Measurements from ENCODE around the gene XBP1. TPM values are rescaled to one million over a fixed set of nuclear protein-coding genes. Genes with fewer than 3 reads are reported as not detected.

XBP1 gene
- total and polyA plus RNA-seq, 2 of the 8 experiments (the other 6 are each of a cell fraction or from before 2014, with no cell fraction given) = 99.8 to 131 TPM

- no peaks in the 10 kb centered on the region for H3K9me3 ChIP-seq (ENCODE audit: insufficient read depth in 2 of 2, low read depth in 1 of 2, low read length in 1 of 2)
- no peak overlapping the region for H3K4ac ChIP-seq (replicated peaks; ENCODE audit: insufficient read length, low read depth, low read length)
- H2BK120ac ChIP-seq (replicated peaks; ENCODE audit: low read depth, low read length) = no peak overlapping the region
- H3K18ac ChIP-seq (ENCODE audit: extremely low read depth, low read length) = no peak overlapping the region
- no peaks in the 10 kb centered on the region for H3K79me2 ChIP-seq (ENCODE audit: control insufficient read depth in 1 of 2, insufficient read depth in 2 of 2, low read length in 2 of 2)
- H3K9ac ChIP-seq (replicated peaks in 1 of 4; ENCODE audit: extremely low read depth in 1 of 4, low read depth in 3 of 4, low read length in 3 of 4) = no peak overlapping the region
- no peak for TF ChIP-seq ATF3 (IDR thresholded peaks at IDR 0.05; ENCODE audit: insufficient read depth, low read depth, low read length)
- TF ChIP-seq KDM1A (IDR thresholded peaks at IDR 0.05; ENCODE audit: borderline replicate concordance, low read length) = no peak
- TF ChIP-seq TBP (IDR thresholded peaks at IDR 0.05; ENCODE audit: low read depth, low read length) = no peak
- no peak for TF ChIP-seq CREB1 (IDR thresholded peaks at IDR 0.05)
- TF ChIP-seq TAF1 (IDR thresholded peaks at IDR 0.05; ENCODE audit: low read depth, low read length) = no peak
- TF ChIP-seq SIN3A (conservative IDR thresholded peaks at IDR 0.05 in 1 of 2, IDR thresholded peaks at IDR 0.05 in 1 of 2; ENCODE audit: low read depth in 1 of 2, low read length in 2 of 2) = no peak
- TF ChIP-seq CBX5 (IDR thresholded peaks at IDR 0.05; ENCODE audit: low read depth, low read length) = no peak
- TF ChIP-seq NANOG (IDR thresholded peaks at IDR 0.05; ENCODE audit: insufficient read depth, low read depth, low read length, poor library complexity, severe bottlenecking) = no peak
- no peak for TF ChIP-seq POU5F1 (IDR thresholded peaks at IDR 0.05; ENCODE audit: low read depth, low read length)
- TF ChIP-seq SIX5 (IDR thresholded peaks at IDR 0.05; ENCODE audit: low read depth, low read length) = no peak
- peaks cover 5% of the 10 kb centered on the region; the same call in 1 of the 2 replicates for H3K23me2 ChIP-seq (ENCODE audit: low read depth, low read length)
- CTCF ChIA-PET (ENCODE audit: partially characterized antibody) = interaction anchor here (0.6 to 1.8 kb wide), 5 partner anchors 14 to 421 kb away, joined by 3 to 11 read pairs (median 4); no protein-coding TSS in a partner anchor
- H3K79me1 ChIP-seq (ENCODE audit: low read depth, low read length) = no peaks in the 10 kb centered on the region
- WGBS, 2 experiments (ENCODE audit: extremely low coverage in 1 of 2, insufficient coverage in 1 of 2, insufficient read length in 1 of 2, insufficient replicate concordance in 2 of 2, low coverage in 1 of 2, low lambda C conversion rate in 2 of 2, missing lambda C conversion rate in 1 of 2) = no CpG with 5 or more reads among the region's 1 CpG
- H3K56ac ChIP-seq (replicated peaks; ENCODE audit: insufficient read length, low read depth, low read length) = no peak overlapping the region
- H3K4me2 ChIP-seq (ENCODE audit: insufficient read depth in 1 of 2, low read depth in 2 of 2, low read length in 2 of 2) = no peak overlapping the region
- no peak overlapping the region for H4K5ac ChIP-seq (ENCODE audit: insufficient read length, low read depth, low read length)
- no peak overlapping the region for H2BK5ac ChIP-seq (ENCODE audit: low read depth, low read length)
- H2AK5ac ChIP-seq (ENCODE audit: low read depth, low read length) = no peak overlapping the region
- H2AFZ ChIP-seq (ENCODE audit: low read length) = no peak overlapping the region
- no peak overlapping the region for H3K23ac ChIP-seq (ENCODE audit: insufficient read length)
- H2BK20ac ChIP-seq (ENCODE audit: low read length) = no peak overlapping the region
- no peaks in the 10 kb centered on the region for H3K36me3 ChIP-seq (ENCODE audit: control insufficient read depth in 2 of 4, insufficient read depth in 4 of 4, low read length in 3 of 4)
- H3K27ac ChIP-seq (ENCODE audit: low read depth, low read length) = no peak overlapping the region
- H3K4me1 ChIP-seq (replicated peaks in 1 of 4; ENCODE audit: control insufficient read depth in 3 of 4, insufficient read depth in 4 of 4, low read length in 3 of 4) = no peaks in the 10 kb centered on the region; a peak in 1 of 7 replicates
- POLR2A ChIA-PET (ENCODE audit: partially characterized antibody) = no interaction called here
- DNase-seq (ENCODE audit: low read depth in 1 of 2, low spot score in 2 of 2) (no peak), FAIRE-seq (no peak)
- peaks cover 0 to 2% of the 10 kb centered on the region in 2 experiments for H4K20me1 ChIP-seq (replicated peaks in 1 of 2; ENCODE audit: control insufficient read depth in 1 of 2, insufficient read depth in 2 of 2, low read length in 2 of 2)
- no peak overlapping the region for H4K91ac ChIP-seq (replicated peaks; ENCODE audit: insufficient read length, low read length)
- H2BK15ac ChIP-seq (ENCODE audit: low read length) = no peak overlapping the region
- no peak overlapping the region for H2BK12ac ChIP-seq (ENCODE audit: low read depth, low read length)
- H4K8ac ChIP-seq (ENCODE audit: extremely low read depth, insufficient read depth, low read length) = no peak overlapping the region
- H3K27me3 ChIP-seq (replicated peaks in 1 of 4; ENCODE audit: control insufficient read depth in 3 of 4, extremely low read depth in 1 of 4, insufficient read depth in 3 of 4, low read length in 3 of 4) = no peaks in the 10 kb centered on the region
- H3K14ac ChIP-seq (ENCODE audit: insufficient read length) = no peak overlapping the region
- H3K4me3 ChIP-seq (ENCODE audit: extremely low read depth in 1 of 4, insufficient read depth in 2 of 4, low read depth in 3 of 4, low read length in 4 of 4) = no peak overlapping the region
Measured at GRCh38 chr22:28832731-28833130, 32.4 kb upstream of the XBP1 start.

All from H1 (cell line).